ENCODE results near the gene C2orf68.
"Not testable (repeated sequence)": the region's sequence is repeated elsewhere in the genome, so short reads cannot be mapped to it uniquely, and the experiment has no call there.

Gene C2orf68

GRCh38 chr2:85578243-85579180 lies 33.4 kb downstream of the C2orf68 start:
- DNase-seq, result no peak

GRCh38 chr2:85577386-85578242 lies 34.3 kb downstream of the C2orf68 start, which contains the start of gene VAMP8:
TSS of gene VAMP8 (plus strand) at chr2:85577586. CDS start at chr2:85577647, 61 bp downstream.
- peak; percentile 38 for DNase-seq

GRCh38 chr2:85577063-85577385 lies 34.8 kb downstream of the C2orf68 start:
- DNase-seq, result no peak

GRCh38 chr2:85575739-85576138 lies 36.1 kb downstream of the C2orf68 start:
- DNase-seq, result no peak

GRCh38 chr2:85566265-85566664 lies 45.6 kb downstream of the C2orf68 start:
- DNase-seq, result no peak

GRCh38 chr2:85564144-85564563 lies 47.7 kb downstream of the C2orf68 start:
- DNase-seq, result no peak

GRCh38 chr2:85561280-85562212 lies 50.3 kb downstream of the C2orf68 start, which contains the start of gene GGCX:
TSS of gene GGCX (minus strand) at chr2:85561493. CDS start at chr2:85561428, 65 bp downstream.
- peak; percentile 97 for DNase-seq

- no peak for DNase-seq
These were observed 51.0 kb downstream of the C2orf68 start for GRCh38 chr2:85560812-85561279.

- DNase-seq, result not testable (repeated sequence)
These were observed 51.5 kb downstream of the C2orf68 start for GRCh38 chr2:85560403-85560726.

GRCh38 chr2:85558160-85558559 lies 53.7 kb downstream of the C2orf68 start:
- DNase-seq, result no peak

GRCh38 chr2:85557130-85557529 lies 54.7 kb downstream of the C2orf68 start:
- DNase-seq, result no peak
